GM12875 (cell line): ENCODE data around the gene LIPA.
A peak's percentile ranks its signal among the peaks of the same experiment; 100 is the strongest.

Source experiments
- H3K4me3 ChIP-seq: one replicate; pipeline ENCODE4 v1.5.1; 2011; ENCODE audit warnings: low read depth, low read length, control low read depth
- CTCF ChIP-seq: IDR thresholded peaks from 2 replicates; pipeline ENCODE4 v1.5.1; 2011; ENCODE audit warnings: low read depth, mild to moderate bottlenecking, control low read depth, inconsistent platforms, low read length, moderate library complexity, borderline replicate concordance; ENCODE audit not compliant: insufficient read depth

LIPA gene

DNA sequence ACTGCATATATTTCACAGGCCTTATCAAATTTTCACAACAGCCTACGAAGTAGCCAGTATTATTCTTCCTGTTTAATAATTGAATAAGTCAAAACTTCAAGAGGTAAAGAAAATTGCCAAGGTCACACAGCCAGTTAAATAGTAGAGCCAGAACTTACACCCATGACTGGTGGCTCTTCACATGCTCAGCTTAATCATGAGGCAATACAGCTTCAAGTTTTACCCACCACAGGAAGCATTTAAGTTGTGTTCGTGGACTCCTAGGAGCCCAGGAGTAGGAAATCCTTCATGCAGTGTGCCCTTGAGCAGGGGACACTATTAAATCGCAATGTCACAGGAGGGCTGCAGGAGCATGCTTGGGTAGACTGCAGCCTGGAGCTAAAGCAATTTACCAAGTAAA lies 11.1 kb downstream of the LIPA start:
- TF ChIP-seq CTCF = no peak
- no peak overlapping the region for H3K4me3 ChIP-seq

- peak; percentile 13; the same call in 1 of the 2 replicates for TF ChIP-seq CTCF
Observed at GRCh38 chr10:89238956-89239644, 12.5 kb downstream of the LIPA start.

GRCh38 chr10:89237849-89238248 lies 13.7 kb downstream of the LIPA start:
- no peak for TF ChIP-seq CTCF
- no peak overlapping the region for H3K4me3 ChIP-seq

More at GRCh38 chr10:89238956-89239644, 12.5 kb downstream of the LIPA start:
- H3K4me3 ChIP-seq = no peak overlapping the region

DNA sequence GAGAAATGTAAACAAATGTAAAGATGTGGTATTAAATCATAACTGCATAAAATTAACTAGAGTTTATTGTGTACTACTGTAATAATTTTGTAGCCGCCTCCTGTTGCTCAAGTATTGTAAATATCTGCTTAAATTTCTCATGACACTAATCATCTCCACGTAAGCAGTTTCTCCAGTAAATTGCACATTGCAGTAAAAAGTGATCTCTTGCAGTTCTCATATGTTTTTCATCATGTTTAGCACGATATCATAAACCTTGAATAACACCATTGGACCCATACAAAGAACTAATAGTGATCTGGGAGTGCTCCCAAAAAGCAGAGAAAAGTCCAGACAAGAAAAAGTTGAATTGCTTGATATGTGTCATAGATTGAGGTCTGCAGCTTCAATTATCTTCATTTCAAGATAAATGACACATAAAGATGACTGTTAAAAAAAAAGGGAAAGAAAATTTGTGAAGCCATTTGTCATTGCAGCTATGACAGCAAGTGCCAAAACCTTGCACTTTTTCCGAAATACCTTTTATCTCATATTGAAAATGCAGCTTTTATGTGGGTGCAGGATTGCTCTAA lies 15.3 kb downstream of the LIPA start:
- H3K4me3 ChIP-seq = no peak overlapping the region
- no peak for TF ChIP-seq CTCF

GRCh38 chr10:89235073-89235798 lies 16.3 kb downstream of the LIPA start:
- no peak overlapping the region for H3K4me3 ChIP-seq
- no peak for TF ChIP-seq CTCF

GRCh38 chr10:89233033-89233432 lies 18.5 kb downstream of the LIPA start:
- TF ChIP-seq CTCF = no peak
- H3K4me3 ChIP-seq = no peak overlapping the region
